Activated CD8-positive, alpha-beta memory T cell treated with anti-CD3 and anti-CD28 coated beads, Interleukin-2, amount 50 U/mL, for 24 hours (primary cell): Measurements from ENCODE around the gene SPDL1.
A peak's percentile ranks its signal among the peaks of the same experiment; 100 is the strongest.

Experiments
- DNase-seq: peaks from one replicate; pipeline ENCODE4 v3.0.0-alpha.2; 2020; ENCODE audit errors: extremely low read depth

SPDL1 gene

GRCh38 chr5:169629847-169630548, 46.4 kb downstream of the SPDL1 start:
- no peak for DNase-seq

DNA sequence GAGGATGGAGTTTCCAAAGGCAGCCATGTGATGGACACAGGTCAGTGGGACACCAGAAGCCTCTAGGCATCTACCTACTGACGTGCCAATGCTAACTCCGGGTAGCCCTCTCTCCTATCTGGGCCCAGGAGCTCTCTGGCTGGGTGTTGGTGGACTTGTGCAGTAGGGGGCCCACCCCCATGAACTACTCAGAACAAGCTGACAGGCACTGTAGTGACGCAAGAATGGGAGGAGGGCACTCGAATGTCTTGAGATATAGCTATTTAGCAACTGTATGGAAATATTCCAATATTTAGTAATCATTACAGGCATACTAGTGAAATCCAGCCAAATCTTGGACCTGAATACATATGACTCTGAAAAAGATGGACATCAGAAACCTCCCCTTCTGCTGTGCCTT, 47.8 kb downstream of the SPDL1 start:
- no peak for DNase-seq

GRCh38 chr5:169632946-169633345, 49.4 kb downstream of the SPDL1 start:
- no peak for DNase-seq

DNA sequence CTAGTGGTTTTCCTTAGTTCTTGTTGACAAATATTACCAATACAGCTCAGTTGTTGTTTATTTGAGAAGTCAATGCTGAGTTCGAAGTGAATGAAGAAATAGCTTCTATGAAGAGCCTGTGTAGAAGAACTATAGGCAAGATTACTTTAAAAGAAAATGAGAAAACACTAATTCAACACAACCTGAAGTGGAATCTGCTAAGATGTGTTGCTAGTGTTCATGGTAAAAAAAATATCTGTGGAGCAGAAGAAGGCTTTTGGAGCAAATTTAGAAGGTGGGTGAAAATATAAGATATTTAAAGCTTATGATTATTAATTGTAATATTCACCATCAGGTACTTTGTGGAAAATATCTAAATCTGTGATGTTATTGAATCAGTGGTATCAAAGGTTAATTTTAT, 51.0 kb downstream of the SPDL1 start:
- no peak for DNase-seq

DNA sequence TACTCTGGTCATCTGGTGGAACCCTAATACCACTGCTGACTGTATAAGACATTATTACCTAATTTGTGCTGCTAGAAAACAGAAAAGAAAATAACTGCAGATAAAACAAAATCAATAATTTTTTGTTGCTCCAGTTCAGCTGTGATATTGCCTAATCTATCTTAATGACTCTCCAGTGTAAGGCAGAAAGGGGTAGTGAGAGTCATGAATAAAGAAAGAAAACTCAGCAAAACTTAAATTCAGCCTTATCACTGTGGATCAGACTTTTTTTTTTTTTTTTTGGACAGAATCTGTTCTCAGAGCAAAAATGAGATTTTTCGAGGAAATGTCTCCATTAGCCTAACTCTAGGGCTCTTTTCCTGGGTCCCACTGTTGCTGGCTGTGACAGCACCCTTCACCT, 52.4 kb downstream of the SPDL1 start:
- no peak for DNase-seq

- no peak for DNase-seq
These were observed 53.0 kb downstream of the SPDL1 start for GRCh38 chr5:169636477-169637084.

DNA sequence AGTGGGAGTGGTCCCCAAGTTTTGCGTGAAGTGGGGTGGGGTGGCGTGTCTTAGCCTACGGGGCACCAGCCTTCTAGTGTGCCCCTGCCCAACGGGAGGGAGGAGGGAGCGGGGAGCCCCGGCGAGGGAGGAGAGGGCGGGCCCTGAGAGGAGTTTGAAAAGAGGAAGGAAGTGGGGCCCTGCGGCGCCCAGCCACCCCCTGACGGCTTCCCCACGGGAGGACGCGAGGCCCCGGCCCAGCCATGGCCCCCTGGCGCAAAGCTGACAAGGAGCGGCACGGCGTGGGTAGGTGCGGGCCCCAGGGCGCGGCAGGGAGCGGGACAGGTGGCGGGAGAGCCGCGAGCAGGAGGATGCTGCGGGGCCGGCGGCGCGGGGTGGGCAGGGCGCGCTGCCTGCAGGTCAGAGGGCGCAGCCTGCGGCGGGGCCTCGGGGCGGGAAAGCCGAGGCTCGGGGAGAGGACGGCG, 53.5 kb downstream of the SPDL1 start, which contains the start of gene DOCK2:
Gene DOCK2 (plus strand): TSS at position 191 of the 464 bp plus-strand sequence. CDS start 52 bp downstream, at position 243.
- DNase-seq, result peak; percentile 35

- peak; percentile 58 for DNase-seq
These were observed 54.1 kb downstream of the SPDL1 start for GRCh38 chr5:169637549-169638121.

GRCh38 chr5:169641253-169641652, 57.7 kb downstream of the SPDL1 start:
- DNase-seq, result no peak

- DNase-seq, result no peak
These were observed 63.3 kb downstream of the SPDL1 start for GRCh38 chr5:169646856-169647255.

GRCh38 chr5:169647566-169647965, 64.0 kb downstream of the SPDL1 start:
- DNase-seq, result no peak

GRCh38 chr5:169648725-169649310, 65.2 kb downstream of the SPDL1 start:
- no peak for DNase-seq

DNA sequence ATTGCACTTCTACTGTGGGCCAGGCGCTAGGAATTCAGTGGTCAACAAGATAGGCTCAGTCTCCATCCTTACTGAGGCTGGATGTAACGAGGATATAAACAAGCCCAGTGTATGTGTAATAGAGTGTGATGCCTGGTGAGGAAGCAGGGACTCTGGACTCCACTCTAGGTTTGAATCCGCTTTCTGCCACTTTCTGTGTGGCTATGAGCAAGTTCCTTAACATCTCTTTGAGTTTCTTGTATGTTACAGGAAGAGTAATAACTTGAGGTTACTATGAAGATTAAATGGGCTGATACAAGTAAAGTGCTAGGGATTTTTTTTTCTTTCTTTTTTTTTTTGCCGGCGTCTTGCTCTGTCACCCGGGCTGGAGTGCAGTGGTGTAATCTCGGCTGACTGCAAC, 65.9 kb downstream of the SPDL1 start:
- DNase-seq, result no peak

- DNase-seq, result no peak
These were observed 67.2 kb downstream of the SPDL1 start for GRCh38 chr5:169650701-169651331.

- DNase-seq, result no peak
These were observed 68.0 kb downstream of the SPDL1 start for GRCh38 chr5:169651526-169651925.

DNA sequence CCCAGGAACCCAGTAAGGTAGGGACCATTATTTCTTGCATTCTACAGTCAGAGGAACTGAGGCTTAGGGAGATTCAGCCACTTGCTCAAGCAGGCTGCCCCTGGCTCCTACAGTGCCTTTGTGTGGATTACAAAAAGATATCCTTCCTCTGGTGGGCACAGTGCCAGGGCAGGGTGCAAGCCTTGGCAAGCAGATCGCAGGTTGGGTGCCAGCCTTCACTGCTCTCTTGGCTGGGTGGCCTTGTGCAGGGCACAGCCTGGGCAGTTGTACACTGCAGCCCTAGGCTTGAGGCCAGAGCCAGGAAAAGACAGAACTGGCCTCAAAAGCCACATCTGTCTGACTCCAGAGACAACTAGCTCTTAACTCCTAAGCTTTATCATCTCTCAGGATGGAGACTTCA, 68.5 kb downstream of the SPDL1 start:
- DNase-seq, result no peak

DNA sequence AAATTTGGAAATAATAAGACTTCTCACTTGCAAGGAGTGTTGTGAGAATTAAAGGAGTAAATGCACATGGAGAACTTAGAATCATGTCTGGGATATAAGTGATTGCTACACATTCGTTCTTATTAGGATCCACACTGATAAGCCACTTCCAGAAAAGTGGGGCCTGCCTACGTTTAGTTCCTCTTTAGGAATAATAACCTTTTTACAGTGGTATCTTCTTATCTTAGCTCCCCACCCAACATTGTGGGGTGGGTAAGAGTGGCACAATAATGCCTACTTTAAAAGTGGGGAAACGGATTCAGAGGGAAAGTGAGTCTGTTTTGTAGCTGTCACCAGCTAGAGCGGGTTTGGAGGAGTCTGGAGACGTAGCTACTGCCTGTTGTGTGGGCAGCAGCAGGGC, 69.5 kb downstream of the SPDL1 start:
- DNase-seq, result no peak
